NT2/D1 (cell line): Measurements from ENCODE around the gene CRYAA.

Source experiments
- SUZ12 ChIP-seq: IDR thresholded peaks from 2 replicates; pipeline ENCODE4 v1.6.1; 2011; ENCODE audit not compliant: insufficient read length, insufficient read depth; ENCODE audit errors: extremely low read depth
- YY1 ChIP-seq: IDR thresholded peaks from 2 replicates; pipeline ENCODE4 v1.6.1; 2011; ENCODE audit not compliant: insufficient read length, insufficient read depth

DNA sequence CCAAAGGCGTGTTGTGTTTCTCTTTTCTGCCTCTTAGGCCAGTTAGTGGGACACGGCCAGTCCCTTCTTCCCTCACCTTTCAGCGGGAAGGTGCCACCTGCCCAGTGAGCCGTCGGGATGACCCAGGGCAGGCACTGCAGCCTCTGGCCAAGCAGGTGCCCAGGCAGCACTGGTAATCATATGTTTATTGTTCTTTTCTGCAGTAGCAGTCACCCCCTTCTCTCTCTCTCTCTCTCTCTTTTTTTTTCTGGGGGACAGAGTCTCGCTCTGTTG, 38.2 kb downstream of the CRYAA start:
- TF ChIP-seq YY1: no peak
- no peak for TF ChIP-seq SUZ12
